Measurements from ENCODE around the gene ABCB1.

GRCh38 chr7:87591211-87591610, 9.5 kb downstream of the ABCB1 start:
- TF ChIP-seq CTCF (IDR thresholded peaks at IDR 0.05; ENCODE audit: low read length) (no peak), EZH2phosphoT487 (IDR thresholded peaks at IDR 0.05; ENCODE audit: low read length) (no peak)

Measured in MM.1S (cell line).